HepG2 (cell line): Measurements from ENCODE around the gene AP3B2.

Source experiments
- MYC ChIP-seq: sonication (generic); formaldehyde crosslinking; IDR thresholded peaks from 2 replicates; pipeline ENCODE4 v1.9.0; 2021; ENCODE audit warnings: missing genetic modification reagents, borderline replicate concordance
- PHF8 ChIP-seq: sonication (generic); formaldehyde crosslinking; IDR thresholded peaks from 2 replicates; pipeline ENCODE4 v1.5.0; 2020; ENCODE audit warnings: missing genetic modification reagents
- TF ChIP-seq, protein P1 (sequence below): sonication (generic); formaldehyde crosslinking; IDR thresholded peaks from 2 replicates; pipeline ENCODE4 v1.5.0; 2020; ENCODE audit warnings: mild to moderate bottlenecking, missing genetic modification reagents, moderate library complexity

GRCh38 chr15:82624438-82624837, 85.2 kb downstream of the AP3B2 start:
- TF ChIP-seq, protein P1, sequence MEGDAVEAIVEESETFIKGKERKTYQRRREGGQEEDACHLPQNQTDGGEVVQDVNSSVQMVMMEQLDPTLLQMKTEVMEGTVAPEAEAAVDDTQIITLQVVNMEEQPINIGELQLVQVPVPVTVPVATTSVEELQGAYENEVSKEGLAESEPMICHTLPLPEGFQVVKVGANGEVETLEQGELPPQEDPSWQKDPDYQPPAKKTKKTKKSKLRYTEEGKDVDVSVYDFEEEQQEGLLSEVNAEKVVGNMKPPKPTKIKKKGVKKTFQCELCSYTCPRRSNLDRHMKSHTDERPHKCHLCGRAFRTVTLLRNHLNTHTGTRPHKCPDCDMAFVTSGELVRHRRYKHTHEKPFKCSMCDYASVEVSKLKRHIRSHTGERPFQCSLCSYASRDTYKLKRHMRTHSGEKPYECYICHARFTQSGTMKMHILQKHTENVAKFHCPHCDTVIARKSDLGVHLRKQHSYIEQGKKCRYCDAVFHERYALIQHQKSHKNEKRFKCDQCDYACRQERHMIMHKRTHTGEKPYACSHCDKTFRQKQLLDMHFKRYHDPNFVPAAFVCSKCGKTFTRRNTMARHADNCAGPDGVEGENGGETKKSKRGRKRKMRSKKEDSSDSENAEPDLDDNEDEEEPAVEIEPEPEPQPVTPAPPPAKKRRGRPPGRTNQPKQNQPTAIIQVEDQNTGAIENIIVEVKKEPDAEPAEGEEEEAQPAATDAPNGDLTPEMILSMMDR (CRISPR knock-in tag): no peak
- no peak for TF ChIP-seq MYC (CRISPR knock-in tag)
- TF ChIP-seq PHF8 (CRISPR knock-in tag): no peak
